Measurements from ENCODE around the gene ATP7B.

Gene ATP7B

GRCh38 chr13:52024481-52024880 is 13.2 kb upstream of the ATP7B start, which contains the start of gene UTP14C:
Gene UTP14C, plus strand, starts transcription at chr13:52024691. Its CDS starts 4,114 bp downstream, at chr13:52028805.
- H3K27me3 ChIP-seq (ENCODE audit: low read depth), result no peaks in the 10 kb centered on the region
- H3K4me1 ChIP-seq, result no peaks in the 10 kb centered on the region
- no peak within 1 kb of the TSS for H3K4me3 ChIP-seq
- DNase-seq (ENCODE audit: low spot score in 2 of 2), result no peak
- in situ Hi-C loops (cut with MboI; ENCODE audit: low sequenced_read_pairs), result no loop called here
- no peaks in the 10 kb centered on the region for H3K9me3 ChIP-seq
- peaks cover 40% of the 10 kb centered on the region for H3K36me3 ChIP-seq (replicated peaks)

- H3K27me3 ChIP-seq (ENCODE audit: low read depth), result no peaks in the 10 kb centered on the region
- no peaks in the 10 kb centered on the region for H3K4me1 ChIP-seq
- H3K4me3 ChIP-seq, result no peak overlapping the region
- H3K36me3 ChIP-seq (replicated peaks), result peaks cover 35% of the 10 kb centered on the region
- in situ Hi-C loops (cut with MboI; ENCODE audit: low sequenced_read_pairs), result no loop called here
- H3K9me3 ChIP-seq, result no peaks in the 10 kb centered on the region
- no peak for DNase-seq (ENCODE audit: low spot score in 2 of 2)
Observed at GRCh38 chr13:52022356-52022755, 11.1 kb upstream of the ATP7B start.

GRCh38 chr13:52020191-52020590 is 8.9 kb upstream of the ATP7B start:
- H3K36me3 ChIP-seq (replicated peaks), result peaks cover 31% of the 10 kb centered on the region
- H3K4me3 ChIP-seq, result no peak overlapping the region
- in situ Hi-C loops (cut with MboI; ENCODE audit: low sequenced_read_pairs), result no loop called here
- DNase-seq (ENCODE audit: low spot score in 2 of 2), result no peak
- no peaks in the 10 kb centered on the region for H3K4me1 ChIP-seq
- H3K27me3 ChIP-seq (ENCODE audit: low read depth), result no peaks in the 10 kb centered on the region
- no peaks in the 10 kb centered on the region; the same call in 1 of the 2 replicates for H3K9me3 ChIP-seq

GRCh38 chr13:52016296-52016695 is 5.0 kb upstream of the ATP7B start:
- in situ Hi-C loops (cut with MboI; ENCODE audit: low sequenced_read_pairs), result no loop called here
- no peaks in the 10 kb centered on the region; the same call in 1 of the 2 replicates for H3K9me3 ChIP-seq
- peaks cover 12% of the 10 kb centered on the region for H3K4me1 ChIP-seq
- H3K36me3 ChIP-seq (replicated peaks), result peaks cover 12% of the 10 kb centered on the region
- no peaks in the 10 kb centered on the region for H3K27me3 ChIP-seq (ENCODE audit: low read depth)
- H3K4me3 ChIP-seq, result no peak overlapping the region
- DNase-seq (ENCODE audit: low spot score in 2 of 2), result no peak

GRCh38 chr13:52012512-52012836 is 1.2 kb upstream of the ATP7B start:
- Histone ChIP-seq H3K9me3 (no peaks in the 10 kb centered on the region; the same call in 1 of the 2 replicates), H3K4me1 (peaks cover 12% of the 10 kb centered on the region), H3K4me3 (peak overlapping the region; percentile 75), H3K36me3 (replicated peaks) (peaks cover 4% of the 10 kb centered on the region), H3K27me3 (ENCODE audit: low read depth) (no peaks in the 10 kb centered on the region)
- DNase-seq (ENCODE audit: low spot score in 2 of 2), result no peak
- in situ Hi-C loops (cut with MboI; ENCODE audit: low sequenced_read_pairs), result no loop called here

GRCh38 chr13:52011632-52012511 is 622 bp upstream of the ATP7B start, which contains the start of gene ALG11:
Gene ALG11, plus strand, starts transcription at chr13:52012398. Its CDS starts 21 bp downstream, at chr13:52012419.
- Histone ChIP-seq H3K4me3 (peak within 1 kb of the TSS; percentile 75), H3K9me3 (no peaks in the 10 kb centered on the region; the same call in 1 of the 2 replicates), H3K4me1 (peaks cover 12% of the 10 kb centered on the region), H3K27me3 (ENCODE audit: low read depth) (no peaks in the 10 kb centered on the region), H3K36me3 (replicated peaks) (peaks cover 4% of the 10 kb centered on the region)
- peak; percentile 93 to 99 for DNase-seq (ENCODE audit: low spot score in 2 of 2)
- in situ Hi-C loops (cut with MboI; ENCODE audit: low sequenced_read_pairs), result no loop called here

GRCh38 chr13:52009946-52010345 is 1.3 kb downstream of the ATP7B start:
- Histone ChIP-seq H3K27me3 (ENCODE audit: low read depth) (no peaks in the 10 kb centered on the region), H3K4me1 (peaks cover 12% of the 10 kb centered on the region), H3K9me3 (no peaks in the 10 kb centered on the region), H3K36me3 (replicated peaks) (no peaks in the 10 kb centered on the region), H3K4me3 (no peak overlapping the region)
- in situ Hi-C loops (cut with MboI; ENCODE audit: low sequenced_read_pairs), result loop anchor here (10.0 kb wide), 1 partner anchor 115 kb away; the partner anchor contains the start of gene NEK5
- no peak for DNase-seq (ENCODE audit: low spot score in 2 of 2)

- no peak overlapping the region for H3K4me3 ChIP-seq
- H3K9me3 ChIP-seq, result no peaks in the 10 kb centered on the region
- in situ Hi-C loops (cut with MboI; ENCODE audit: low sequenced_read_pairs), result loop anchor here (10.0 kb wide), 1 partner anchor 118 kb away; the partner anchor contains the start of gene NEK5
- no peaks in the 10 kb centered on the region for H3K4me1 ChIP-seq
- H3K27me3 ChIP-seq (ENCODE audit: low read depth), result no peaks in the 10 kb centered on the region
- H3K36me3 ChIP-seq (replicated peaks), result no peaks in the 10 kb centered on the region
- DNase-seq (ENCODE audit: low spot score in 2 of 2), result no peak
Observed at GRCh38 chr13:52006523-52007245, 4.6 kb downstream of the ATP7B start.

- no peak for DNase-seq (ENCODE audit: low spot score in 2 of 2)
- H3K36me3 ChIP-seq (replicated peaks), result no peaks in the 10 kb centered on the region
- no peaks in the 10 kb centered on the region for H3K9me3 ChIP-seq
- H3K4me3 ChIP-seq, result no peak overlapping the region
- in situ Hi-C loops (cut with MboI; ENCODE audit: low sequenced_read_pairs), result loop anchor here (10.0 kb wide), 1 partner anchor 119 kb away; the partner anchor contains the start of gene NEK5
- H3K27me3 ChIP-seq (ENCODE audit: low read depth), result no peaks in the 10 kb centered on the region
- H3K4me1 ChIP-seq, result no peaks in the 10 kb centered on the region
Observed at GRCh38 chr13:52005841-52006522, 5.3 kb downstream of the ATP7B start.

- Histone ChIP-seq H3K27me3 (ENCODE audit: low read depth) (no peaks in the 10 kb centered on the region), H3K9me3 (no peaks in the 10 kb centered on the region), H3K4me3 (no peak overlapping the region), H3K36me3 (replicated peaks) (no peaks in the 10 kb centered on the region), H3K4me1 (no peaks in the 10 kb centered on the region)
- in situ Hi-C loops (cut with MboI; ENCODE audit: low sequenced_read_pairs), result loop anchor here (10.0 kb wide), 1 partner anchor 120 kb away; the partner anchor contains the start of gene NEK5
- no peak for DNase-seq (ENCODE audit: low spot score in 2 of 2)
Observed at GRCh38 chr13:52004511-52005170, 6.6 kb downstream of the ATP7B start.

- no peaks in the 10 kb centered on the region for H3K4me1 ChIP-seq
- in situ Hi-C loops (cut with MboI; ENCODE audit: low sequenced_read_pairs), result loop anchor here (10.0 kb wide), 1 partner anchor 121 kb away; the partner anchor contains the start of gene NEK5
- no peak for DNase-seq (ENCODE audit: low spot score in 2 of 2)
- H3K27me3 ChIP-seq (ENCODE audit: low read depth), result no peaks in the 10 kb centered on the region
- no peaks in the 10 kb centered on the region for H3K9me3 ChIP-seq
- no peaks in the 10 kb centered on the region for H3K36me3 ChIP-seq (replicated peaks)
- no peak overlapping the region for H3K4me3 ChIP-seq
Observed at GRCh38 chr13:52003541-52003940, 7.7 kb downstream of the ATP7B start.

GRCh38 chr13:52002361-52002760 is 8.9 kb downstream of the ATP7B start:
- Histone ChIP-seq H3K4me3 (no peak overlapping the region), H3K9me3 (no peaks in the 10 kb centered on the region), H3K4me1 (no peaks in the 10 kb centered on the region), H3K27me3 (ENCODE audit: low read depth) (no peaks in the 10 kb centered on the region), H3K36me3 (replicated peaks) (no peaks in the 10 kb centered on the region)
- in situ Hi-C loops (cut with MboI; ENCODE audit: low sequenced_read_pairs), result loop anchor here (10.0 kb wide), 1 partner anchor 122 kb away; the partner anchor contains the start of gene NEK5
- no peak for DNase-seq (ENCODE audit: low spot score in 2 of 2)

Measured in HAP-1 (cell line).